Smooth muscle cell (in vitro differentiated cells): ENCODE results near the gene CNNM4. TPM values are rescaled to one million over a fixed set of nuclear protein-coding genes. Genes with fewer than 3 reads are reported as not detected.

Experiments
- DNase-seq: peaks from one replicate; lab custom pipeline; 2025; ENCODE audit not compliant: unreplicated experiment; lab: John Stamatoyannopoulos, UW
- H2AFZ ChIP-seq: fragments of 200-600 bp; sonication (generic); 2 replicates; pipeline ENCODE4 v1.6.0; 2016; ENCODE audit warnings: antibody characterized with exemption, low read depth, mild to moderate bottlenecking
- H3F3A ChIP-seq: fragments of 200-600 bp; sonication (generic); 2 replicates; pipeline ENCODE4 v1.6.0; 2017; ENCODE audit warnings: antibody characterized with exemption, low read depth
- H3K27ac ChIP-seq: fragments of 200-600 bp; sonication (generic); 2 replicates; pipeline ENCODE4 v1.5.1; 2016; ENCODE audit warnings: low read depth, mild to moderate bottlenecking
- H3K27me3 ChIP-seq: fragments of 200-600 bp; sonication (generic); 2 replicates; pipeline ENCODE4 v1.6.1; 2016; ENCODE audit warnings: low read depth, mild to moderate bottlenecking
- H3K36me3 ChIP-seq: fragments of 200-600 bp; sonication (generic); 2 replicates; pipeline ENCODE4 v1.5.1; 2016; ENCODE audit warnings: low read depth
- H3K4me1 ChIP-seq: fragments of 200-600 bp; sonication (generic); 2 replicates; pipeline ENCODE4 v1.5.1; 2016; ENCODE audit warnings: low read depth
- H3K4me2 ChIP-seq: fragments of 200-600 bp; sonication (generic); 2 replicates; pipeline ENCODE4 v1.6.0; 2016; ENCODE audit warnings: mild to moderate bottlenecking
- H3K4me3 ChIP-seq: fragments of 200-600 bp; sonication (generic); 2 replicates; pipeline ENCODE4 v1.5.1; 2016; ENCODE audit warnings: mild to moderate bottlenecking
- H3K79me2 ChIP-seq: fragments of 200-600 bp; sonication (generic); 2 replicates; pipeline ENCODE4 v1.6.0; 2016; ENCODE audit warnings: low read depth, mild to moderate bottlenecking
- H3K9ac ChIP-seq: fragments of 200-600 bp; sonication (generic); 2 replicates; pipeline ENCODE4 v1.6.0; 2016; ENCODE audit warnings: low read depth
- H3K9me3 ChIP-seq: fragments of 200-600 bp; sonication (generic); replicated peaks from 2 replicates; pipeline ENCODE4 v1.5.1; 2016; ENCODE audit warnings: low read depth
- H4K20me1 ChIP-seq: fragments of 200-600 bp; sonication (generic); 2 replicates; pipeline ENCODE4 v1.6.0; 2016; ENCODE audit warnings: low read depth
- CTCF ChIP-seq: fragments of 200-600 bp; sonication (generic); IDR thresholded peaks from 2 replicates; pipeline ENCODE4 v1.5.1; 2017; ENCODE audit warnings: borderline replicate concordance, mild to moderate bottlenecking, antibody characterized with exemption; ENCODE audit not compliant: insufficient read depth, poor library complexity, severe bottlenecking
- WGBS: methylation state at CpG from one replicate; pipeline ENCODE4 v1.1.7; 2016; ENCODE audit warnings: low lambda C conversion rate; 5-methylcytosine and 5-hydroxymethylcytosine counted together
- polyA plus RNA-seq: library from polyadenylated mRNA; unstranded; fragments of >200 nt; fragmentation: Nextera tagmentation; extraction: Ambion mirVana; gene quantifications from 2 replicates; pipeline ENCODE4 v1.2.1, GENCODE V29; 2016
- total RNA-seq: library from RNA; depleted of rRNA; stranded (reverse); fragments of >200 nt; gene quantifications from 2 replicates; pipeline ENCODE4 v1.2.3, GENCODE V29; 2014

Gene CNNM4
- total and polyA plus RNA-seq, 2 experiments from 2014 or later = 7.2 to 10.1 TPM

GRCh38 chr2:96799623-96799935 lies 38.9 kb downstream of the CNNM4 start:
- no peak for TF ChIP-seq CTCF

GRCh38 chr2:96800061-96801004 lies 39.6 kb downstream of the CNNM4 start:
- H3K36me3 ChIP-seq = no peaks in the 10 kb centered on the region
- no peak overlapping the region for H3K4me3 ChIP-seq
- H3K4me2 ChIP-seq = no peak overlapping the region
- no peak for DNase-seq
- 95% methylated on average over 27 of the region's 27 CpGs for WGBS
- H3K9ac ChIP-seq = no peak overlapping the region
- no peaks in the 10 kb centered on the region for H3K79me2 ChIP-seq
- H3K4me1 ChIP-seq = peaks cover 3% of the 10 kb centered on the region
- no peak overlapping the region for H3K27ac ChIP-seq
- no peak overlapping the region for H2AFZ ChIP-seq
- H3K9me3 ChIP-seq = no peaks in the 10 kb centered on the region
- no peaks in the 10 kb centered on the region for H3F3A ChIP-seq
- no peak for TF ChIP-seq CTCF
- no peaks in the 10 kb centered on the region for H3K27me3 ChIP-seq
- peaks cover 1% of the 10 kb centered on the region for H4K20me1 ChIP-seq

More at GRCh38 chr2:96799623-96799935, 38.9 kb downstream of the CNNM4 start:
- no peaks in the 10 kb centered on the region for H3K4me1 ChIP-seq
- H3K79me2 ChIP-seq = no peaks in the 10 kb centered on the region
- H4K20me1 ChIP-seq = peaks cover 5% of the 10 kb centered on the region
- no peak overlapping the region for H3K4me2 ChIP-seq
- H3K4me3 ChIP-seq = no peak overlapping the region
- no peaks in the 10 kb centered on the region for H3K9me3 ChIP-seq
- no peaks in the 10 kb centered on the region for H3K27me3 ChIP-seq
- WGBS = 95% methylated on average over 8 of the region's 8 CpGs
- H3K27ac ChIP-seq = no peak overlapping the region
- H3K9ac ChIP-seq = no peak overlapping the region
- no peaks in the 10 kb centered on the region for H3K36me3 ChIP-seq
- DNase-seq = no peak
- no peaks in the 10 kb centered on the region for H3F3A ChIP-seq
- H2AFZ ChIP-seq = no peak overlapping the region

- H2AFZ ChIP-seq = no peak overlapping the region
- 68% methylated on average over 15 of the region's 15 CpGs for WGBS
- H3K4me3 ChIP-seq = no peak overlapping the region
- no peaks in the 10 kb centered on the region for H3K9me3 ChIP-seq
- H3K79me2 ChIP-seq = no peaks in the 10 kb centered on the region
- H3K4me1 ChIP-seq = peaks cover 3% of the 10 kb centered on the region
- H3K27me3 ChIP-seq = no peaks in the 10 kb centered on the region
- H3K27ac ChIP-seq = no peak overlapping the region
- no peaks in the 10 kb centered on the region for H4K20me1 ChIP-seq
- no peak overlapping the region for H3K4me2 ChIP-seq
- no peaks in the 10 kb centered on the region for H3F3A ChIP-seq
- H3K9ac ChIP-seq = no peak overlapping the region
- no peak for DNase-seq
- TF ChIP-seq CTCF = peak; percentile 58
- no peaks in the 10 kb centered on the region for H3K36me3 ChIP-seq
Observed at GRCh38 chr2:96801005-96801785, 40.5 kb downstream of the CNNM4 start.
